Kidney (tissue), 14 donors: ENCODE results near the gene SLC38A9. TPM values are rescaled to one million over a fixed set of nuclear protein-coding genes. Genes with fewer than 3 reads are reported as not detected.

Experiments used
- DNase-seq, 5 donors: peaks; one replicate each; pipeline ENCODE4 v3.0.0-alpha.2; 2013 to 2020
- FAIRE-seq: peaks from 2 replicates; lab custom pipeline; 2012; peaks lifted over from hg19 to GRCh38; lab: Jason Lieb, UNC
- H3K27ac ChIP-seq, 2 donors: one replicate each; pipeline ENCODE4 v1.7.0; 2013; ENCODE audit warnings: low read depth in 2 of 2, low read length in 2 of 2, inconsistent platforms in 1 of 2
- H3K27me3 ChIP-seq: one replicate; pipeline ENCODE4 v1.7.1; 2013; ENCODE audit warnings: low read length, inconsistent platforms; ENCODE audit not compliant: control insufficient read depth, insufficient read depth
- H3K36me3 ChIP-seq, 3 donors: one replicate each; pipeline versions ENCODE4 v1.7.0 to v1.7.1; 2013; ENCODE audit warnings: low read length in 3 of 3, control low read depth in 1 of 3, inconsistent platforms in 1 of 3; ENCODE audit not compliant: insufficient read depth in 3 of 3, control insufficient read depth in 2 of 3
- H3K4me1 ChIP-seq, 3 donors: one replicate each; pipeline versions ENCODE4 v1.7.0 to v1.7.1; 2013; ENCODE audit warnings: low read length in 3 of 3, inconsistent platforms in 1 of 3, low read depth in 1 of 3; ENCODE audit not compliant: control insufficient read depth in 2 of 3, insufficient read depth in 2 of 3
- H3K4me3 ChIP-seq, 3 donors: one replicate each; pipeline versions ENCODE4 v1.7.0 to v1.8.1; 2013; ENCODE audit warnings: low read length in 3 of 3, control low read depth in 1 of 3, inconsistent platforms in 1 of 3
- H3K9ac ChIP-seq, 3 donors: one replicate each; pipeline versions ENCODE4 v1.7.0 to v1.7.1; 2013; ENCODE audit warnings: low read length in 3 of 3, control low read depth in 1 of 3, inconsistent platforms in 1 of 3
- H3K9me3 ChIP-seq, 3 donors: one replicate each; pipeline versions ENCODE4 v1.7.0 to v1.7.1; 2013; ENCODE audit warnings: low read length in 3 of 3, control low read depth in 1 of 3, inconsistent platforms in 1 of 3; ENCODE audit not compliant: control insufficient read depth in 2 of 3, insufficient read depth in 1 of 3
- CTCF ChIP-seq: IDR thresholded peaks from 3 replicates; pipeline ENCODE4 v1.5.1; 2012; ENCODE audit warnings: mild to moderate bottlenecking, moderate library complexity, borderline replicate concordance; ENCODE audit not compliant: insufficient read depth; ENCODE audit errors: extremely low read depth
- intact Hi-C: fragments of 100-400 bp; cut with DNase I; formaldehyde crosslinking; loops from one replicate; pipeline ENCODE4 v1.11.1; 2022
- polyA plus RNA-seq: library from polyadenylated mRNA; stranded (reverse); fragments of 350-450 nt; fragmentation: Illumina TruSeq; extraction: RNeasy Lipid Tissue Mini Kit (QIAGEN cat#74804); gene quantifications from one replicate; pipeline ENCODE4 v1.2.3, GENCODE V29; 2014; ENCODE audit warnings: low read depth, low replicate concordance; ENCODE audit not compliant: insufficient read depth
- total RNA-seq: library from RNA; stranded (reverse); fragmentation: NEBNext Ultra II Directional; extraction: Animal tissue kit (Norgen Biotek cat#: 25700); gene quantifications from one replicate; pipeline ENCODE4 v1.2.1, GENCODE V29; 2021
- donor health status: control.
- donor health status: control.
- donor health status: control.
- donor health status: control.
- donor health status: control.
- donor health status: DM: yes; HTN: yes; CAD: no.
- donor health status: Normal renal cell carcinoma (clear cell type).

Gene SLC38A9
- total and polyA plus RNA-seq, 2 donors from 2014 or later: 5.8 to 24.8 TPM

- intact Hi-C loops: no loop called here
- FAIRE-seq (no peak), DNase-seq (no peak)
- H3K36me3 ChIP-seq: no peaks in the 10 kb centered on the region
- no peak overlapping the region for H3K9ac ChIP-seq
- peaks cover 0 to 5% (median 2%) of the 10 kb centered on the region in 3 donors for H3K4me1 ChIP-seq
- H3K9me3 ChIP-seq: no peaks in the 10 kb centered on the region
- no peak overlapping the region for H3K4me3 ChIP-seq
- H3K27ac ChIP-seq: no peak overlapping the region
- no peaks in the 10 kb centered on the region for H3K27me3 ChIP-seq
- TF ChIP-seq CTCF: no peak
Measured at GRCh38 chr5:55603922-55604321, 108.2 kb downstream of the SLC38A9 start.

- no peaks in the 10 kb centered on the region for H3K9me3 ChIP-seq
- peak overlapping the region; percentile 38 to 89 for H3K27ac ChIP-seq
- no peak overlapping the region for H3K9ac ChIP-seq
- no peak for FAIRE-seq
- H3K4me1 ChIP-seq: peaks cover 0 to 13% (median 13%) of the 10 kb centered on the region in 3 donors
- DNase-seq: no peak
- H3K36me3 ChIP-seq: no peaks in the 10 kb centered on the region
- no peaks in the 10 kb centered on the region for H3K27me3 ChIP-seq
- no peak for TF ChIP-seq CTCF
- intact Hi-C loops: no loop called here
- H3K4me3 ChIP-seq: no peak overlapping the region
Measured at GRCh38 chr5:55601628-55602027, 110.5 kb downstream of the SLC38A9 start.

GRCh38 chr5:55601204-55601618 is 110.9 kb downstream of the SLC38A9 start:
- DNase-seq (peak; percentile 50 to 90 (median 65)), FAIRE-seq (no peak)
- Histone ChIP-seq H3K27ac (peak overlapping the region; percentile 38 to 89), H3K9ac (peak overlapping the region in 1 of 3 donors; percentile 1), H3K27me3 (no peaks in the 10 kb centered on the region), H3K36me3 (no peaks in the 10 kb centered on the region), H3K9me3 (no peaks in the 10 kb centered on the region), H3K4me1 (peaks cover 0 to 13% (median 13%) of the 10 kb centered on the region in 3 donors), H3K4me3 (no peak overlapping the region)
- no peak for TF ChIP-seq CTCF
- intact Hi-C loops: no loop called here
